Liver (tissue), 9 donors: ENCODE results near the gene INPP4B. TPM values are rescaled to one million over a fixed set of nuclear protein-coding genes. Genes with fewer than 3 reads are reported as not detected.

Experiments used
- DNase-seq: peaks from one replicate; pipeline ENCODE4 v3.0.0-alpha.2; 2017; ENCODE audit warnings: low spot score
- H3K27ac ChIP-seq, 2 donors: one replicate each; pipeline ENCODE4 v1.7.0; 2013; ENCODE audit warnings: inconsistent platforms in 2 of 2, low read length in 2 of 2, control low read depth in 1 of 2, low read depth in 1 of 2, mild to moderate bottlenecking in 1 of 2
- H3K27me3 ChIP-seq, 4 donors: one replicate each; pipeline versions ENCODE4 v1.6.1 to v1.7.0; 2013; ENCODE audit warnings: low read length in 3 of 4, inconsistent platforms in 1 of 4, mild to moderate bottlenecking in 1 of 4, moderate library complexity in 1 of 4; ENCODE audit not compliant: control insufficient read depth in 4 of 4, insufficient read depth in 4 of 4
- H3K36me3 ChIP-seq, 4 donors: one replicate each; pipeline versions ENCODE4 v1.6.1 to v1.7.0; 2013; ENCODE audit warnings: low read length in 3 of 4, mild to moderate bottlenecking in 3 of 4, low read depth in 1 of 4, moderate library complexity in 1 of 4; ENCODE audit not compliant: control insufficient read depth in 4 of 4, insufficient read depth in 3 of 4
- H3K4me1 ChIP-seq, 4 donors: one replicate each; pipeline versions ENCODE4 v1.6.1 to v1.7.0; 2013; ENCODE audit warnings: low read length in 3 of 4, mild to moderate bottlenecking in 3 of 4, moderate library complexity in 1 of 4; ENCODE audit not compliant: control insufficient read depth in 4 of 4, insufficient read depth in 4 of 4
- H3K4me3 ChIP-seq, 3 donors: one replicate each; pipeline versions ENCODE4 v1.6.1 to v1.7.0; 2013; ENCODE audit warnings: low read length in 3 of 3, control low read depth in 1 of 3, low read depth in 1 of 3, mild to moderate bottlenecking in 1 of 3
- H3K9ac ChIP-seq, 2 donors: one replicate each; pipeline ENCODE4 v1.7.0; 2013; ENCODE audit warnings: low read length in 2 of 2, mild to moderate bottlenecking in 2 of 2, moderate library complexity in 2 of 2, control low read depth in 1 of 2, low read depth in 1 of 2
- H3K9me3 ChIP-seq, 4 donors: one replicate each; pipeline versions ENCODE4 v1.6.1 to v1.7.0; 2013; ENCODE audit warnings: low read length in 3 of 4; ENCODE audit not compliant: control insufficient read depth in 4 of 4
- FOXA2 ChIP-seq: IDR thresholded peaks from 2 replicates; pipeline ENCODE4 v1.6.1; 2016; ENCODE audit warnings: antibody characterized with exemption
- GABPA ChIP-seq, 2 donors: IDR thresholded peaks in 1 of 2; conservative IDR thresholded peaks in 1 of 2; 2 replicates each; pipeline ENCODE4 v1.6.1; 2016; ENCODE audit warnings: antibody characterized with exemption in 2 of 2, mild to moderate bottlenecking in 1 of 2, moderate library complexity in 1 of 2
- HNF4A ChIP-seq, 2 donors: conservative IDR thresholded peaks; 2 replicates each; pipeline ENCODE4 v1.6.1; 2016; ENCODE audit warnings: antibody characterized with exemption in 2 of 2, mild to moderate bottlenecking in 2 of 2
- JUND ChIP-seq, 2 donors: IDR thresholded peaks; 2 replicates each; pipeline ENCODE4 v1.6.1; 2016; ENCODE audit warnings: antibody characterized with exemption in 2 of 2
- NR2F2 ChIP-seq: IDR thresholded peaks from 2 replicates; pipeline ENCODE4 v1.6.1; 2016; ENCODE audit warnings: antibody characterized with exemption
- RXRA ChIP-seq, 2 donors: IDR thresholded peaks; 2 replicates each; pipeline ENCODE4 v1.6.1; 2017 to 2018; ENCODE audit warnings: antibody characterized with exemption in 2 of 2, mild to moderate bottlenecking in 1 of 2
- SP1 ChIP-seq: IDR thresholded peaks from 2 replicates; pipeline ENCODE4 v1.6.1; 2018; ENCODE audit warnings: antibody characterized with exemption, mild to moderate bottlenecking
- TAF1 ChIP-seq: conservative IDR thresholded peaks from 2 replicates; pipeline ENCODE4 v1.6.1; 2016; ENCODE audit warnings: antibody characterized with exemption, mild to moderate bottlenecking
- WGBS: extraction: QIAGEN DNeasy Blood & Tissue Kit; methylation state at CpG from one replicate; pipeline ENCODE4 v1.1.7; 2013; 5-methylcytosine and 5-hydroxymethylcytosine counted together
- polyA plus RNA-seq, 2 donors: library from polyadenylated mRNA; stranded (reverse) in 1 of 2; unstranded in 1 of 2; fragments of 200-250 nt in 1 of 2; fragments of >200 nt in 1 of 2; fragmentation: Nextera tagmentation in 1 of 2; extraction: Ambion mirVana in 1 of 2; gene quantifications; one replicate each; pipeline versions ENCODE4 v1.2.1 to v1.2.3, GENCODE V29; 2013 to 2015
- total RNA-seq, 2 donors: library from RNA; depleted of rRNA; stranded (reverse); fragments of >200 nt; gene quantifications; one replicate each; pipeline ENCODE4 v1.2.3, GENCODE V29; 2014
- TF ChIP-seq, protein P1 (sequence below): IDR thresholded peaks from 2 replicates; pipeline ENCODE4 v1.6.1; 2016; ENCODE audit warnings: antibody characterized with exemption
- TF ChIP-seq, protein P2 (sequence below): fragments of 150-350 bp; IDR thresholded peaks from 2 replicates; pipeline ENCODE4 v1.5.1; 2017; ENCODE audit warnings: improper control_type of control experiment, low read depth, low read length; ENCODE audit not compliant: missing input control
- donor health status: healthy.
- donor health status: healthy.
- donor health status: healthy.
- donor health status: healthy.
- donor health status: healthy.

INPP4B gene
- total and polyA plus RNA-seq, 4 donors = 0.43 to 2.8 (median 1.6) TPM

DNA sequence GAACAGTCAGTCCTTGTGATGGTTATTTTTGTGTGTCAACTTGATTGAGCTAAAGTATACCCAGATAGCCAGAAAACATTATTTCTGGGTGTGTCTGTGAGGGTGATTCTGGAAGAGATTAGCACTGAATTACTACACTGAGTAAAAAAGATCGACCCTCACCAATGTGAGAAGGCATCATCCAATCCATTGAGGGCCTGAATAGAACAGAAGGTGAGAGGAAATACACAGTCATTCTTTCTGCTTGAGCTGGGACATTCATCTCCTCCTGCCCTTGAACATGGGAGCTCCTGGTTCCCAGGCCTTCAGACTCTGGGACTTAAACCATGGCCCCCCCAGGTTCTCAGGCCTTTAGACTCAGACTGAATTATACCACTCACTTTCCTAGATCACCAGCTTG is 22.3 kb downstream of the INPP4B start:
- no peaks in the 10 kb centered on the region for H3K27me3 ChIP-seq
- H3K9ac ChIP-seq = no peak overlapping the region
- no peaks in the 10 kb centered on the region for H3K36me3 ChIP-seq
- no peak overlapping the region for H3K4me3 ChIP-seq
- no peak for DNase-seq
- WGBS = 81% methylated on average over 1 of the region's 1 CpG
- no peaks in the 10 kb centered on the region for H3K4me1 ChIP-seq
- H3K27ac ChIP-seq = no peak overlapping the region
- no peak for TF ChIP-seq JUND (IDR thresholded peaks at IDR 0.05)
- no peak for TF ChIP-seq TAF1
- TF ChIP-seq RXRA (IDR thresholded peaks at IDR 0.05) = no peak
- no peak for TF ChIP-seq FOXA2
- no peak for TF ChIP-seq HNF4A (conservative IDR thresholded peaks at IDR 0.05)
- no peaks in the 10 kb centered on the region for H3K9me3 ChIP-seq

DNA sequence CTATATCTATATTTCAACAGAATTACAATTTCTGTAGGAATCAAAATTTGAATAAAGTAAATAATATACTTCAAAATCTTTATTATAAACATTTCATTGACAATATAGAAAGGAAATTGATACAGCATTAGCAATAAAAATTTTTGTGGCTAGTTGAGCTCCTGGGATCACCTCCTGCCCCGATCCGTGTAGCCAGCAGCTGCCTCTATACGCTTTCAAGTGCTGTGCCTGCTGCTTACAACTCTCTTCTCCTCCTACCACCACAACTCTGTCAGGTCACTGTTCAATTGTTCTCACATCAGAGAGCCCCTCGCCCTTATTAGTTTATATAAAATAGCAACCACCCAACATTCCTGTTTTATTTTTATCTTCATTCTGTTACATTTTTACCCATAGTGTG is 27.6 kb downstream of the INPP4B start:
- no peaks in the 10 kb centered on the region for H3K27me3 ChIP-seq
- H3K4me1 ChIP-seq = no peaks in the 10 kb centered on the region
- no peak for DNase-seq
- H3K9ac ChIP-seq = no peak overlapping the region
- no peaks in the 10 kb centered on the region for H3K36me3 ChIP-seq
- H3K4me3 ChIP-seq = no peak overlapping the region
- H3K9me3 ChIP-seq = no peaks in the 10 kb centered on the region
- TF ChIP-seq JUND (IDR thresholded peaks at IDR 0.05) (no peak), GABPA (IDR thresholded peaks at IDR 0.05 in 1 of 2, conservative IDR thresholded peaks at IDR 0.05 in 1 of 2) (no peak), RXRA (IDR thresholded peaks at IDR 0.05) (no peak)
- TF ChIP-seq, protein P1, sequence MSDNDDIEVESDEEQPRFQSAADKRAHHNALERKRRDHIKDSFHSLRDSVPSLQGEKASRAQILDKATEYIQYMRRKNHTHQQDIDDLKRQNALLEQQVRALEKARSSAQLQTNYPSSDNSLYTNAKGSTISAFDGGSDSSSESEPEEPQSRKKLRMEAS = no peak
- TF ChIP-seq, protein P2, sequence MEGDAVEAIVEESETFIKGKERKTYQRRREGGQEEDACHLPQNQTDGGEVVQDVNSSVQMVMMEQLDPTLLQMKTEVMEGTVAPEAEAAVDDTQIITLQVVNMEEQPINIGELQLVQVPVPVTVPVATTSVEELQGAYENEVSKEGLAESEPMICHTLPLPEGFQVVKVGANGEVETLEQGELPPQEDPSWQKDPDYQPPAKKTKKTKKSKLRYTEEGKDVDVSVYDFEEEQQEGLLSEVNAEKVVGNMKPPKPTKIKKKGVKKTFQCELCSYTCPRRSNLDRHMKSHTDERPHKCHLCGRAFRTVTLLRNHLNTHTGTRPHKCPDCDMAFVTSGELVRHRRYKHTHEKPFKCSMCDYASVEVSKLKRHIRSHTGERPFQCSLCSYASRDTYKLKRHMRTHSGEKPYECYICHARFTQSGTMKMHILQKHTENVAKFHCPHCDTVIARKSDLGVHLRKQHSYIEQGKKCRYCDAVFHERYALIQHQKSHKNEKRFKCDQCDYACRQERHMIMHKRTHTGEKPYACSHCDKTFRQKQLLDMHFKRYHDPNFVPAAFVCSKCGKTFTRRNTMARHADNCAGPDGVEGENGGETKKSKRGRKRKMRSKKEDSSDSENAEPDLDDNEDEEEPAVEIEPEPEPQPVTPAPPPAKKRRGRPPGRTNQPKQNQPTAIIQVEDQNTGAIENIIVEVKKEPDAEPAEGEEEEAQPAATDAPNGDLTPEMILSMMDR = no peak
- no peak overlapping the region for H3K27ac ChIP-seq
- 83% methylated on average over 4 of the region's 4 CpGs for WGBS

DNA sequence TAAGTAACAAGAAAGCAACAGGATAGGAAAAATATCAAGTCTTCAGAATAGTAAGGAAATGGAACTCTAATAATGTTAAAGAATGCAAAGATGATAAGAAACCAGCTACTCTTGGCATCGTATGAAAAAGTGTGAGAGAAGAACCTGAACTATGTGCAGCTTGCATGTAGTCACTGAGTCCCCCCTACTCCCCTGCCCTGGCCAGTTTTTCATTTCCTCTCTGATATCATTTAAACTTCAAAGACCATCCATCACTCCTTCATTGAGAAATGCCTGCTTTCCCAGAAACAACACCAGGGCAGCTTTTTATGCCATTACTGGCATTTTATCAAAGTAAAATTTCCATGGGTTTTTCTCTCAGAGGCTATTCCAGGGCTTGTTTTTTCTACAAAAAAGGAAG is 28.1 kb downstream of the INPP4B start:
- TF ChIP-seq HNF4A (conservative IDR thresholded peaks at IDR 0.05) (no peak), JUND (IDR thresholded peaks at IDR 0.05) (no peak), NR2F2 (no peak)
- Histone ChIP-seq H3K27me3 (no peaks in the 10 kb centered on the region), H3K9ac (no peak overlapping the region), H3K4me1 (no peaks in the 10 kb centered on the region), H3K9me3 (no peaks in the 10 kb centered on the region), H3K27ac (no peak overlapping the region), H3K4me3 (no peak overlapping the region), H3K36me3 (no peaks in the 10 kb centered on the region)
- no peak for DNase-seq
- 52% methylated on average over 1 of the region's 1 CpG for WGBS

DNA sequence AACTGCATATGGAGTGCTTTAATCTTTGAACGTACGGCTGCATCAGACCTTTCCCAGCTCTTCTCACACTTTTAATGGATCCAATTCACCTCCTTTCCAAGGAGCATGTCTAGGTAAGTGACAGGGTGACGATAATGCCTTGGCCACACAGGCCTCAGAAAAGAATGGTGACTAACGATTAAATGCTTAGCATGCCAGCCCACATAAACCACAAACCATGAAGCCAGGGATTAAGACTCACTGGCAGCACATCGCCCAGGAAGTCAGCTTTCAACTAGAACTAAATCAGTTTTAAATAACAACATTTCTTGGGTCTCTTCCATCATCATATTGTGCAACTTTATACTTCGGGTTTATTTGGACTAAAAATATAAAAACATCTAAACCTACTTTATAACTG is 28.7 kb downstream of the INPP4B start:
- Histone ChIP-seq H3K9me3 (no peaks in the 10 kb centered on the region), H3K27me3 (no peaks in the 10 kb centered on the region), H3K9ac (no peak overlapping the region), H3K4me3 (no peak overlapping the region), H3K4me1 (no peaks in the 10 kb centered on the region), H3K27ac (no peak overlapping the region), H3K36me3 (no peaks in the 10 kb centered on the region)
- TF ChIP-seq SP1 (no peak), HNF4A (conservative IDR thresholded peaks at IDR 0.05) (no peak), TAF1 (no peak)
- no peak for DNase-seq
- WGBS = 58% methylated on average over 6 of the region's 6 CpGs
